Umbilical cord (tissue), 2 donors: ENCODE data around the gene PAX3. TPM values are rescaled to one million over a fixed set of nuclear protein-coding genes. Genes with fewer than 3 reads are reported as not detected.

ENCODE experiments used
- DNase-seq: peaks from one replicate; pipeline ENCODE4 v3.0.0-alpha.2; 2015; ENCODE audit warnings: low spot score
- total RNA-seq: library from RNA; depleted of rRNA; stranded (reverse); fragments of >200 nt; gene quantifications from one replicate; pipeline ENCODE4 v1.2.3, GENCODE V29; 2014; ENCODE audit warnings: low replicate concordance; ENCODE audit not compliant: insufficient read depth

PAX3 gene
- total RNA-seq, result 4.6 TPM

- no peak for DNase-seq
These were observed at the start of gene PAX3 for GRCh38 chr2:222298311-222299150. PAX3 (minus strand) TSS chr2:222298998; CDS start chr2:222298615, 383 bp downstream.

GRCh38 chr2:222341331-222341730 is 42.5 kb upstream of the PAX3 start:
- no peak for DNase-seq

- DNase-seq, result no peak
These were observed 39.6 kb upstream of the PAX3 start for GRCh38 chr2:222338374-222338773.

- no peak for DNase-seq
These were observed 38.1 kb upstream of the PAX3 start for GRCh38 chr2:222336931-222337330.

GRCh38 chr2:222336442-222336841 is 37.6 kb upstream of the PAX3 start:
- DNase-seq, result no peak

- no peak for DNase-seq
These were observed 36.1 kb upstream of the PAX3 start for GRCh38 chr2:222334914-222335313.

GRCh38 chr2:222333397-222333796 is 34.6 kb upstream of the PAX3 start:
- no peak for DNase-seq

- no peak for DNase-seq
These were observed 33.3 kb upstream of the PAX3 start for GRCh38 chr2:222332116-222332515.

- DNase-seq, result no peak
These were observed 32.1 kb upstream of the PAX3 start for GRCh38 chr2:222330910-222331309.

GRCh38 chr2:222322236-222322635 is 23.4 kb upstream of the PAX3 start:
- DNase-seq, result no peak

GRCh38 chr2:222320436-222321395 is 21.9 kb upstream of the PAX3 start:
- peak; percentile 46 for DNase-seq

- DNase-seq, result no peak
These were observed 21.0 kb upstream of the PAX3 start for GRCh38 chr2:222319586-222320435.

GRCh38 chr2:222318712-222319585 is 20.2 kb upstream of the PAX3 start:
- no peak for DNase-seq

- peak; percentile 87 for DNase-seq
These were observed 19.4 kb upstream of the PAX3 start for GRCh38 chr2:222318026-222318711.

GRCh38 chr2:222315443-222316121 is 16.8 kb upstream of the PAX3 start:
- DNase-seq, result no peak

- no peak for DNase-seq
These were observed 15.0 kb upstream of the PAX3 start for GRCh38 chr2:222313816-222314215.

GRCh38 chr2:222311978-222312738 is 13.4 kb upstream of the PAX3 start:
- DNase-seq, result no peak

- no peak for DNase-seq
These were observed 12.7 kb upstream of the PAX3 start for GRCh38 chr2:222311319-222311977.
